GM12874 (cell line): ENCODE results near the gene IGSF23.

Experiments
- TF ChIP-seq, protein P1 (sequence below): IDR thresholded peaks from 2 replicates; pipeline ENCODE4 v1.5.1; 2011; ENCODE audit warnings: low read depth, mild to moderate bottlenecking, control low read depth, low read length, moderate library complexity; ENCODE audit not compliant: insufficient read depth

The IGSF23 gene

DNA sequence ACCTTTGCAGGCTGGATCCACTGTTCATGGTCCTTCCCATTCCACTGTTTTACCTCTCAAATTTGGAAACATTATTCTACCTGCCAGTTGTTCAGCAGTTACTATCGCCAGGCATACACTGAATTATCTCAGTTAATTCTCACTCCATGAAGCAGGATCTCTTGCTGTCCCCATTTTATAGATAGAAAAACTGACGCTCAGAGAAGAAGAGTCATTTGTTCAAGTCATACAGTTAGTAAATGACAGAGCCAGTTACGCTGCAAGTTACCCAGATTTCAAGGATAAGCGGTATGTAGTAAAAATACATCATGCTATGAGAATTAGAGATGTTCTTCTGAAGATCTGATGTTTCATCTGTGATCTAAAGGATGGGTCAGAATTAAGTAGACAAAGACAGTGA lies 40.2 kb upstream of the IGSF23 start:
- TF ChIP-seq, protein P1, sequence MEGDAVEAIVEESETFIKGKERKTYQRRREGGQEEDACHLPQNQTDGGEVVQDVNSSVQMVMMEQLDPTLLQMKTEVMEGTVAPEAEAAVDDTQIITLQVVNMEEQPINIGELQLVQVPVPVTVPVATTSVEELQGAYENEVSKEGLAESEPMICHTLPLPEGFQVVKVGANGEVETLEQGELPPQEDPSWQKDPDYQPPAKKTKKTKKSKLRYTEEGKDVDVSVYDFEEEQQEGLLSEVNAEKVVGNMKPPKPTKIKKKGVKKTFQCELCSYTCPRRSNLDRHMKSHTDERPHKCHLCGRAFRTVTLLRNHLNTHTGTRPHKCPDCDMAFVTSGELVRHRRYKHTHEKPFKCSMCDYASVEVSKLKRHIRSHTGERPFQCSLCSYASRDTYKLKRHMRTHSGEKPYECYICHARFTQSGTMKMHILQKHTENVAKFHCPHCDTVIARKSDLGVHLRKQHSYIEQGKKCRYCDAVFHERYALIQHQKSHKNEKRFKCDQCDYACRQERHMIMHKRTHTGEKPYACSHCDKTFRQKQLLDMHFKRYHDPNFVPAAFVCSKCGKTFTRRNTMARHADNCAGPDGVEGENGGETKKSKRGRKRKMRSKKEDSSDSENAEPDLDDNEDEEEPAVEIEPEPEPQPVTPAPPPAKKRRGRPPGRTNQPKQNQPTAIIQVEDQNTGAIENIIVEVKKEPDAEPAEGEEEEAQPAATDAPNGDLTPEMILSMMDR: no peak

DNA sequence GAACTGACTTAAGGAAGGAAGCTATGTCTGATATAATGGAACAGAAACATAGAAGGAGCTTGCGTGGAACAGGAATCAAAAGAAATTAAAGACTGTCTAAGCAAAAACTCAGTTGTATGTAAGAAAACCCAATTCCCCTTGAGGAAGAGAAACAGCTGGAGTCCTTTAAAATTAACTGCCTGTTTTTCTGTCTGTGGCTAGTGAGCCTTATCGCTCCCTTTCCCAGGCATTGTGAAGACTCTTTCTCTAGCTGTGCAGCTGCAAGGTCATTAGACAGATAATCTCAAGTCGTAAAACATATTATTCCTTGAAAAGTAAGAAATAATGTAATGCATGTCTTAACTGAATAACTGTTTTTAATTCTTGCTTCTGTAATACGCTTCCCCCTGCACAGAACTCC lies 39.7 kb upstream of the IGSF23 start:
- TF ChIP-seq, protein P1: no peak

DNA sequence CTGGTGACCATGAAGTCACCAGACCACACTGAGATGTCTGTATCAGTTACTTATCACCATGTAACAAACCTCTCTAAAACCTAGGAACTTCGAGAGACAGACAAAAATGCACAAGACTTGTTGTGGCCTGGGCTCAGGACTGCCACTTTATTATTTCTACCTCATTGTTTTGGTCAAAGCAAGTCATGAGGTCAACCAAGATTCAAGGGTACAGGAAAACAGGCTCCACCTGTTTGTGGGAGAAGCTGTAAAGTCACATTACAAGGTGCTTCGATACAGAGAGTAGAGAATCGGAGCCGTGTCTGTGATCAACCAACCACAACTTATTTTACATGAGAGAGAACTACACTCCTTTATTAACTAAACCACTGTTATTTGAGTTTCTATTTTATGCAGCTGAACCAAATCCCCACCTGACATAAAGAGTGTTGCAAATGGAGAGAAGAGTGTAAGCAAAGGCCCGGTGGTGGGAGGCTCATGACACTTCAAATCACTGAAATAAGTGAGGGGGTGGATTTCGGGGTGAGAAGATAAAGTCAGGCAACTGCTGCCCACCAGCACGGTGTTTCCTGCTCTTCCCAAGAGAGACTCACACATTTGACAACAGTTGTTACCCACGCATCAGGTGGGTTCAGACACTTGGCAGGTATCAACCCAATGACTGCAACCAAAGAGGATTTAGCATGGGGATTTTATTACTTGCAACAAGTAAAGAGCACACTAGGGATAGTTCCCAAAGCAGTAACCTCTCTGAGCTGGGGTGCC lies 39.0 kb upstream of the IGSF23 start:
- TF ChIP-seq, protein P1: no peak

DNA sequence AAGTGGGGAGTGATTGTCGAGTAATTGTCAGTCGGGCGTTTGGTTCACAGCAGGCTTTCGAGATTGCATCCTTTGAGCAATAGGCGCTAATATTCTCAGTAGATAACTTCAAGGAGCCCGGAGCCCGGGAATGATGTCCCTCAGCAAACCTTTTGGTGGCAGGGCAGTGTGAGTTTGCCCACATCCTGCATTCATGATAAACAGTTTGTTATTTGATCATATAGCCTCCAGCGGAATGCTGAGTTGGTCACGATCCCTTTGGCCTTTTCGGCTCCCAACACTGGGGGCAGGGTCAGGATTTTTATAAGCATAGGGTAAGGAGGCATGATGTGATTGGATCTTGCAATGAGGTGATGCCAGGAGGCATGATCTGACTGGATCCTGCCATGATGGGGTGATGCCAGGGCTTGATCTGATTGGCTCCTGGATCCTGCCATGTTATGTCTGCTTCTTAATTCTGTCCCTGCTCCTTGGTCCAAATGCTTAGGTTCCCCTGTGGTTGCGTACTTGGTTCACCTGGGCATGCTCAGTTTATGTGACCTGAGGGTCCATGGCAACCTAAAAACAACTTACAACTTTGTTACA lies 38.2 kb upstream of the IGSF23 start:
- TF ChIP-seq, protein P1: no peak

DNA sequence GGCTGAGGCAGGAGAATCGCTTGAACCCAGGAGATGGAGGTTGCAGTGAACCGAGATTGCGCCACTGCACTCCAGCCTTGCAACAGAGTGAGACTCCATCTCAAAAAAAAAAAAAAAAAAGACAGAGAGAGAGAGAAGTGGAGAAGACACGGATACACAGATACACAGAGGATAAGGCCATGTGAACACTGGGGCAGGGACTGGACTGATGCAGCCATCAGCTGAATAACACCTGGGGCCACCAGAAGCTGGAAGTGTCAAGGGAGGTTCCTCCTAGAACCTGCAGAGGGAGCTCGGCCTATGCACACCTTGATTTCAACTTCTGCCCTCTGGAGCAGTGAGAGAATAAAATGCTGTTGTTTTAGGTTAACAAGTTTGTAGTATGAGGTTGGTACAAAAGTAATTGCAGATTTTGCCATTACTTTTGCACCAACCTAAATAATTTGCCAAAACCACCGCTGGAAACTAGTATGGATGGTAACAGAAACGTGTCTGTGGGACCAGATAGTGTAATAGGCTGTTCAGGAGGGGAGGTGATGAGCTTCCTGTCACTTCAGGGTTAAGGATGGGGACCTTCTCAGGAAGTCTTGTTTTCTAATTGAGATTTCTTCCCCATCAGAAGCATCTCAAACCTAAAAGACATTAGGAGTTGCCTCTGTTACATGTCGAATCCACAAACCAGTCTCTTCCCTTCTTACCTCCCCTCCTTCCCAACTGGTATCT lies 36.4 kb upstream of the IGSF23 start:
- TF ChIP-seq, protein P1: peak; percentile 27

DNA sequence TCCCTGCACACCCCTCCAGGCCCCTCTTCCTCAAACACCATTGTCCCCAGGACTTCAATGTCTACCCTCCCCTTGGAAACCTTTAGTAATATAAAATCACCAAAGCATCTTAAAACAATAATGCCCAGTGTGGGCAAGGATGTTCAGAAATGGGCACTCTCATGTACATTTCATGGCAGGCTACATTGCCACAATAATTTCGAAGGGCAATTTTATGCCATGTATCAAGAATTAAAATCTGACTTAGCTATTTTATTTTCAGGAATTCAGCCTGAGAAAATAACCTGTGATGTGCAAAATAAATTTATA lies 35.8 kb upstream of the IGSF23 start:
- TF ChIP-seq, protein P1: no peak

DNA sequence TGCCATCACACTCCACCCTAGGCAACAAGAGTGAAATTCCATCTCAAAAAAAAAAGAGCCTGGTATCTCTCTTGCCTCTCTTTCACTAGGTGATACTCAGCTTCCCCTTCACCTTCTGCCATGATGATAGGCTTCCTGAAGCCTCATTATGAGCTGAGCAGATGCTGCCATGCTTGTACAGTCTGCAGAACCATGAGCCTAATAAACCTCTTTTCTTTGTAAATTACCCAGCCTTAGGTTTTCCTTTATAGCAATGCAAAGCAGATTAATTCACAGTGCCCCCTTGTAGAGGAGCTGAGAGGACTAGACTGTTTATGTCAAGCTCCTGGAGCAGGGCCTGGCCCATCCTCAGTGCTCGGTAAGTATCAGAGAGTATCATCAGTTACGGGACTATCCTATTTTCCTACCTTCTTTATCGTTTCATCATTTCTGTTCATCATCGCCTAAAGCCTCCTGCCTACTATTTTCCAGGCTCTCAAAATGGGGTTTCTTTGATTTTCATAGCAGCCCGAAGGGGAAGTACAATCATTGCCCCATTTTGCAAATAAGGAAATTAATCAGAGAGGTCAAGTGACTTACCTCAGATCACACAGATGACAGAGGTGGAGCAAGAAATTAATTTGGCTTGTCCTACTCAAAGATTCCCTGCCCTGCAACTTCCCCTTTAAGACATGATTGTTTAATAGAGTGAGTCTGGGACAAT lies 33.5 kb upstream of the IGSF23 start:
- TF ChIP-seq, protein P1: no peak
